Measurements from ENCODE around the gene ABCA9. TPM values are rescaled to one million over a fixed set of nuclear protein-coding genes. Genes with fewer than 3 reads are reported as not detected.

ABCA9 gene
- total RNA-seq, 3 donors from 2014 or later = 18.0 to 92.7 (median 56.7) TPM

DNA sequence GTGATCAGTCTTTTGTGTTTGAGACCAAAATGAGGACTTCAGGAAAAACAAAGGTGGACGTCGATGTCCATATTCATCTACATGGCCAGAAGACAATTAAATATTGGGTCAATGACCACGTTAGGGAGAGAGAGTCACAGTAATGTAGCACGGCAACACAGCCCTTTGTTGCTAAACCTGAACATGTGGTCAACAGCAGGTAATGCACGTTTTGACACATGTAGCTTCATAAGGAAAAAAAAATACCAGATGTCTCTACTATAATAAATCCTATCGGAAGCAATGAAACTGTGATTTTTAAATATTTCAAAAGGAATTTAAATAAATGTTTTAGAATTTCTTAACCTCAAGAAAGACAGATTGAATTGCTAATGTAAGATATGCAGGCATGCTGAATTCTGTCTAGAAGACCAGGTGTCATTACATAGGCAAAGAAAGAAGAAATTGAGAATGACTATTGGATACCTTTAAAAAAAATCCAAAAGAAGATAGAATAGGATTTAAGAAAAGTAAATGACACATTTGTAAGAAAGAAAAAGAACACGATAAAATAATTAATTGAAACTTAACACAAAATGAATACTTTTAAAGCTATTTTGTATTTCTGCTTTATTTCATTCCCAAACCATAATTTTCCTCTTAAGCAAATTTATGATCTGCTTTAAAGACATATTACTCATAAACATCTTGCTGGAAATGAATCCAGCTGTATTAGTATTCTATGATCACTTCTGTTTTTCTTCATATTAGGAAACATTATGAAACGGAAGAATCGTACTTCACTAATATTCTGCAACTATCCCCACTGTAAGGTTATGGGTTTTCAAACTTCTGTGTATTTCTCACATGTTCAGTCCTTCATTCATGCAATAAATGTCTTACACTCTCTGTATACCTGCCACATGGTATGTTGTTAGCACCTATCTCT is 135.7 kb downstream of the ABCA9 start:
- no peaks in the 10 kb centered on the region for H3K36me3 ChIP-seq
- DNase-seq (ENCODE audit: low spot score in 2 of 2) = no peak
- H3K27ac ChIP-seq = no peak overlapping the region
- no peaks in the 10 kb centered on the region for H3K27me3 ChIP-seq
- intact Hi-C loops (cut with DNase I; ENCODE audit: low total_unique reads) = no loop called here
- H3K9me3 ChIP-seq = no peaks in the 10 kb centered on the region
- TF ChIP-seq POLR2AphosphoS5 (IDR thresholded peaks at IDR 0.05) (no peak), CTCF (IDR thresholded peaks at IDR 0.05) (no peak), POLR2A (IDR thresholded peaks at IDR 0.05) (no peak)
- no peak overlapping the region for H3K4me3 ChIP-seq
- H3K4me1 ChIP-seq = no peaks in the 10 kb centered on the region

Other genes with a start within 250 kb of the ABCA9 start
- 10 to 100 TPM; 38.6 to 47.5 (median 46.2) TPM for gene ABCA8, start 105.5 kb downstream of the ABCA9 start, total RNA-seq
- gene ABCA6, start 81.0 kb upstream of the ABCA9 start, total RNA-seq = 100 to 1,000 TPM in 2 of 3 donors, 10 to 100 TPM in 1; 61.2 to 198 (median 122) TPM
- 10 to 100 TPM; 13.6 to 49.5 (median 16.1) TPM for gene ABCA10, start 167.9 kb upstream of the ABCA9 start, total RNA-seq

All from breast epithelium (tissue), 4 donors.